Measurements from ENCODE around the gene ACTR6.

Gene ACTR6

DNA sequence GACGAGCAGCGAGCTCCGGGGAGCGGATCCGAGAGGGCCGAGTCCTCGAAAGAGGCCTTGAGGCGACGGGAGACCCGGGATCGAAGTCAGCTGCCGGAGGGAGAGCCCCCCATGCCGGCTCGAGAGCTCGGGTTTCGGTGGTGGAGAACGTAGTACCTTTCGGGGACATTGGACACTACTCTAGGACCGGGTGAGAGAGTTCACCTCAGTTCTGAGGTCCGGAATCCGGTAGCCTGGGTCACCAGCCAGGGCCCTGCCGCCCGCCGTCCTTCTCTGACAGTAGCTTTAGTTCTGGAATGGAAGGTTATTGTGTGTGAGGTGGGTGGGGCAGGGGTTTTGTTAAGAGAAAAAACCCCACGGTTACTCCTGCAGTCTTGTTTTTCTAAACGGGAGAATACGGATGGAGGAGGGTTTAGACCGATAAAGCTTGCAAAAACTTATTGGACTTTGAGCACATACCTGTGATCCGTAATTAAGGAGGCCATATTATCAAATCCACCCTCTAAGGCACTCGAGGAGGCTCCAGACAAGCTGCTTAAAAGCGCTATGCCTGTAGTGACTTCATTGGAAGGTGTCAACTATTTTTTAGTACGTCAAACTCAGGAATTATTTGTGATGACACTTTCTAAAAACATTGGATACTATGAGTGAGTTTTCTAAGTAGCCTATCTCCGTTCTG is 67.1 kb downstream of the ACTR6 start:
- peak; percentile 21 for DNase-seq (ENCODE audit: low read depth)

DNA sequence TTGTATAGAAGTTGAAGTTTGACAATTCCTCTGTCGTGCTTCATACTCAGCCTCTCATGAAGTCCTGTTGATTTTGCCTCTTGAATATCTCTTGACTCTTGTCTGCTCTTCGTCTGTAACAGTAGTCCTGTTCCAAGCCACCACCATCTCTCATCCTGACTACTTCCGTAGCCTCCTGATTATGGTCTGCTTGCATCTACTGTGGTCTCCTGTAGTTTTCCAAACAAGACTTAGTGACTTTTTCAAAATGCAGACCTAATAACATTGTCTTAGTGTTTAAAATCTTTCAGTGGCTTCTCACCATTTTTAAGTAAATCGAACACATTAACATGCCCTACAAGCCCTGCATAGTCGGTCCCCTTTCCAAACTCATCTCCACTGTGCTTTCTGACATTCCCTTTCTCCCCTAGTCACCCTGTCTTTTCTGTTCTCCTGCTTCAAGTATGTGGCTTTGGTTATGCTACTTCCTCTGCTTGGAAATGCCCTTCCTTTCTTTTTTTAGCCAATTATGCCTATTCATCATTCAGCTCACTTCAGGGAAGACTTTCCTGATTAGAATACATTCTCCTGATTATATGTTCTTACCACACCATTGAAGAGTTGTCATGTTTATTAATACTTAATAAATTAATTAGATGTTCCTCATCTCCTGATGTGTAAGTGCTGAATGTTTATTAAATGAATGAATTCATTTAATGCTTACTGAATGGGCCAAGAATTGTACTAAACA is 68.4 kb downstream of the ACTR6 start:
- no peak for DNase-seq (ENCODE audit: low read depth)

DNA sequence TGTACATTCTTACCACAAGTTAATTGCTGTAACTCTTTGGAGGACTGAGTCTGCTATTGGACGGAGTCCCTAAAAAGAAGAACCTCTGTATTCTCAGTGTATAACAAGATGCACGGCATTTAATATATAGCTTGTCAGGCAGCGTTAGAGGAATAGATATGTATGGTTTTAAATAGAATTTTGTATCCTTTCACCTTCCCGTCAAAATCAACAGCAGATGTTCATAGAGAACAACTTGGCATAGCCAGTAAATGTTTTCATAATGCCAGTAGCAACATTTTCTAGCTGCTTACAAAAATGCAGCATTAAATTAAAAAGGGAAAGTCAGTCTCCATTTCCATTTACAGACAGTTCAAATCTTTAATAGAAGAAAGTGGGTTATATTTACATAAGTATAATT is 73.2 kb downstream of the ACTR6 start:
- DNase-seq (ENCODE audit: low read depth): peak; percentile 16

Measured in fibroblast of gingiva (primary cell).